ENCODE results near the gene NUDT19. TPM values are rescaled to one million over a fixed set of nuclear protein-coding genes. Genes with fewer than 3 reads are reported as not detected.

Gene NUDT19
- total RNA-seq, 1 donor from 2014 or later = 11.1 TPM

DNA sequence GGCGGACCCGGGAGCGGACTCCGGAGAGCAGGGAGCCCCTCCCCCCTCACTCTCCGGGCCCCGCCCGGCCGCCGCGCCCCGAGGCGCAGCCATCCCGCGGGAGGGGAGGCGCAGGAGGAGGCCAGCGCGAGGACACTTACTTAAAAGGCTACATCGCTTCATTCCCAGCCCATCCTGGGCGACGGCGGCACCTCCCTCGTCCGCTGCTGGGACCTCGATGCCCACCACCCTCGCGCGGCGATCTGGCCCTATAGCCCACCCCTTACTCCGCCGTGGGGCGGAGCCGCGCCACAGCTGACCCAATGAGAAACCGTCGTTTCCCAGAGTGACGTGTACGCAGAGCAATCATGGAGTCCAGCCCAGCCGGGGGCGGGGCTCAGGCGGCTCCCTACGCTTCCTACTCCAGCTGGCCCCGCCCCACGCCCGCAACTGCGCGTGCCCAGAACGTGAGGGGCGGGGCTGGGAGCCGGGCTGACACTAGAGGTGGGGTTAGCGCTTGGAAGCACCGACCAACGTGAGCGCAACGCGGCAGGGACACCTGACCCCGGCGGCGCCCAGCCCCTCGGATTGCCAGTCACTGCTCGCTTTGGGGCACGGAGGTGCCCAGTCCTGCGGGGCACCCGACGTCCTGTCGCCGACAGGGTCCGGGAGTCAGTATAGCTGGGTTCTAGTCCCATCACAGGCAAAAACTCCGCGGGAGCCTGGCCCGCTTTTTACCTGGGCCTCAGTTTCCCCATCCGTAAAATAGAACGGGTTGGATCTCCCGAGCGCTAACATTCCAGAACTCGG lies 16.5 kb upstream of the NUDT19 start, which contains the start of gene ANKRD27:
Gene ANKRD27 (minus strand): TSS at position 250 of the 789 bp plus-strand sequence. CDS start 16,165 bp downstream, outside the sequence.
- peaks cover 9% of the 10 kb centered on the region for H3K27me3 Mint-ChIP-seq (ENCODE audit: low read depth)
- H3K27ac Mint-ChIP-seq (ENCODE audit: unreplicated experiment) = peak within 1 kb of the TSS; percentile 85
- peak; percentile 99 for DNase-seq (ENCODE audit: low spot score)
- no peak for TF ChIP-seq CTCF (IDR thresholded peaks at IDR 0.05)
- H3K9me3 Mint-ChIP-seq (ENCODE audit: low read depth) = no peaks in the 10 kb centered on the region
- H3K36me3 Mint-ChIP-seq (ENCODE audit: low read depth) = no peaks in the 10 kb centered on the region
- H3K4me1 Mint-ChIP-seq (ENCODE audit: low read depth) = peaks cover 24% of the 10 kb centered on the region
- peak within 1 kb of the TSS; percentile 95 for H3K4me3 Mint-ChIP-seq (ENCODE audit: unreplicated experiment)

- H3K27me3 Mint-ChIP-seq (ENCODE audit: low read depth) = peaks cover 9% of the 10 kb centered on the region
- peak within 1 kb of the TSS; percentile 72 for H3K4me3 Mint-ChIP-seq (ENCODE audit: unreplicated experiment)
- H3K27ac Mint-ChIP-seq (ENCODE audit: unreplicated experiment) = peak within 1 kb of the TSS; percentile 54
- H3K4me1 Mint-ChIP-seq (ENCODE audit: low read depth) = peaks cover 22% of the 10 kb centered on the region
- H3K36me3 Mint-ChIP-seq (ENCODE audit: low read depth) = no peaks in the 10 kb centered on the region
- peak; percentile 92 for DNase-seq (ENCODE audit: low spot score)
- TF ChIP-seq CTCF (IDR thresholded peaks at IDR 0.05) = no peak
- no peaks in the 10 kb centered on the region for H3K9me3 Mint-ChIP-seq (ENCODE audit: low read depth)
These were observed 15.9 kb upstream of the NUDT19 start, which contains the start of gene RGS9BP for GRCh38 chr19:32675720-32676185. Gene RGS9BP (plus strand): TSS chr19:32675848. CDS start chr19:32676264, 416 bp downstream.

DNA sequence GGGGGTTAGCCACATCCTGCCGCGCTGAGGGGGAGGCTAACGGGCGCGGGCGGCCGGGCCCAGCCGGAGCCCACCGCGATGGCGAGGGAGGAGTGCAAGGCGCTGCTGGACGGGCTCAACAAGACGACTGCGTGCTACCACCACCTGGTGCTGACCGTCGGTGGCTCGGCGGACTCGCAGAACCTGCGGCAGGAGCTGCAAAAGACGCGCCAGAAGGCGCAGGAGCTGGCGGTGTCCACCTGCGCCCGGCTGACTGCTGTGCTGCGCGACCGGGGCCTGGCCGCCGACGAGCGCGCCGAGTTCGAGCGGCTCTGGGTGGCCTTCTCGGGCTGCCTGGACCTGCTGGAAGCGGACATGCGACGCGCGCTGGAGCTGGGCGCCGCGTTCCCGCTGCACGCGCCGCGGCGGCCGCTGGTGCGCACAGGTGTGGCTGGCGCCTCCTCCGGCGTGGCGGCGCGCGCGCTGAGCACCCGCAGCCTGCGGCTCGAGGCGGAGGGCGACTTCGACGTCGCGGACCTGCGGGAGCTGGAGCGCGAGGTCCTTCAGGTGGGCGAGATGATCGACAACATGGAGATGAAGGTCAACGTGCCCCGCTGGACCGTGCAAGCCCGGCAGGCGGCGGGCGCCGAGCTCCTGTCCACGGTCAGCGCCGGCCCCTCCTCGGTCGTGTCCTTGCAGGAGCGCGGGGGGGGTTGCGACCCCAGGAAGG lies 15.3 kb upstream of the NUDT19 start:
- H3K27ac Mint-ChIP-seq (ENCODE audit: unreplicated experiment) = no peak overlapping the region
- peaks cover 22% of the 10 kb centered on the region for H3K4me1 Mint-ChIP-seq (ENCODE audit: low read depth)
- TF ChIP-seq CTCF (IDR thresholded peaks at IDR 0.05) = peak; percentile 16
- H3K4me3 Mint-ChIP-seq (ENCODE audit: unreplicated experiment) = peak overlapping the region; percentile 72
- no peaks in the 10 kb centered on the region for H3K9me3 Mint-ChIP-seq (ENCODE audit: low read depth)
- DNase-seq (ENCODE audit: low spot score) = peak; percentile 92
- peaks cover 9% of the 10 kb centered on the region for H3K27me3 Mint-ChIP-seq (ENCODE audit: low read depth)
- no peaks in the 10 kb centered on the region for H3K36me3 Mint-ChIP-seq (ENCODE audit: low read depth)

DNA sequence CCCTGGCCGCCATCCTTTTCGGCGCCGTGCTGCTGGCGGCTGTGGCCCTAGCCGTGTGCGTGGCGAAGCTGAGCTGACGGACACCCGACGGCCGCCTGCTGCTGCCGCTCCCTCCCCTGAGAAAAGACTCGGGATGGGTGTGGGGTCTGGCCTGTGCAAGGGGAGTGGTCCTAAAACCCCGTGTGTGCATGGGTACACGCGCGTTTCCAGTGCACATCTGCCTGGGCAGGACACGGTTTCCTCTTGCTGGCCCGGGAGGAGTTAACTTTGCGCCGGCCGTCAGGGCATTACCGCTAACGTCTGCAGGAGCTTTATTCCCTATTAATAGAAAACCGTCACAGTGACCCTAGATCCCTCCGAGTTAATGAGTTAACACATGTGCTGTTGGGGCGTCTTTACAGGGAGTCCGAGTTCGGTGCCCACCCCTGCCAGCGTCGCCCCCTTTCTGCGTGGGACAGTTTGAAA lies 14.7 kb upstream of the NUDT19 start:
- H3K9me3 Mint-ChIP-seq (ENCODE audit: low read depth) = no peaks in the 10 kb centered on the region
- DNase-seq (ENCODE audit: low spot score) = no peak
- peaks cover 22% of the 10 kb centered on the region for H3K4me1 Mint-ChIP-seq (ENCODE audit: low read depth)
- peak overlapping the region; percentile 15 for H3K4me3 Mint-ChIP-seq (ENCODE audit: unreplicated experiment)
- H3K27ac Mint-ChIP-seq (ENCODE audit: unreplicated experiment) = no peak overlapping the region
- H3K36me3 Mint-ChIP-seq (ENCODE audit: low read depth) = no peaks in the 10 kb centered on the region
- TF ChIP-seq CTCF (IDR thresholded peaks at IDR 0.05) = peak; percentile 3
- peaks cover 9% of the 10 kb centered on the region for H3K27me3 Mint-ChIP-seq (ENCODE audit: low read depth)

GRCh38 chr19:32677657-32678056 lies 14.0 kb upstream of the NUDT19 start:
- peak; percentile 25 for TF ChIP-seq CTCF (IDR thresholded peaks at IDR 0.05)
- Mint-ChIP-seq H3K4me1 (ENCODE audit: low read depth) (peaks cover 21% of the 10 kb centered on the region), H3K27ac (ENCODE audit: unreplicated experiment) (no peak overlapping the region), H3K27me3 (ENCODE audit: low read depth) (peaks cover 9% of the 10 kb centered on the region), H3K4me3 (ENCODE audit: unreplicated experiment) (no peak overlapping the region), H3K9me3 (ENCODE audit: low read depth) (no peaks in the 10 kb centered on the region), H3K36me3 (ENCODE audit: low read depth) (no peaks in the 10 kb centered on the region)
- peak; percentile 47 for DNase-seq (ENCODE audit: low spot score)

Data from chondrocyte (in vitro differentiated cells).